GM12878 (cell line): ENCODE data around the gene MVP. TPM values are rescaled to one million over a fixed set of nuclear protein-coding genes. Genes with fewer than 3 reads are reported as not detected.
"Not testable (repeated sequence)": the region's sequence is repeated elsewhere in the genome, so short reads cannot be mapped to it uniquely, and the experiment has no call there.

Experiments used
- ATAC-seq: fragments of 200-7000 bp; cut with Tn5 transposase; 3 replicates; pipeline ENCODE4 v1.9.1; 2020; ENCODE audit warnings: mild to moderate bottlenecking, moderate library complexity
- BruUV-seq: library from RNA; stranded (reverse); fragments of 400-500 nt; replicated peaks from 2 replicates; lab custom pipeline; 2021; lab: Mats Ljungman, UMichigan
- CTCF ChIA-PET: fragments of 300-600 bp; sonication (Branson Sonifier 250); formaldehyde crosslinking; extraction: SDS; loops from one replicate; lab custom pipeline; 2021; ENCODE audit warnings: inconsistent platforms; lab: Yijun Ruan, JAX
- POLR2A ChIA-PET: fragments of 350-600 bp; formaldehyde crosslinking; extraction: SDS; loops from one replicate; lab custom pipeline; 2021; ENCODE audit warnings: inconsistent platforms; lab: Charles Lee
- RAD21 ChIA-PET: fragments of 300-600 bp; sonication (Branson Sonifier 250); formaldehyde crosslinking; loops from one replicate; lab custom pipeline; 2023; ENCODE audit warnings: antibody characterized with exemption; ENCODE audit not compliant: unreplicated experiment; lab: Charles Lee
- SMC1A ChIA-PET: fragments of 300-600 bp; sonication (Branson Sonifier 250); formaldehyde crosslinking; loops from one replicate; lab custom pipeline; 2023; ENCODE audit not compliant: unreplicated experiment, uncharacterized antibody; lab: Charles Lee
- DNase-seq: peaks from one replicate; pipeline ENCODE4 v3.0.0-alpha.2; 2011; ENCODE audit warnings: low read depth, low spot score
- FAIRE-seq: peaks from 3 replicates; lab custom pipeline; 2011; peaks lifted over from hg19 to GRCh38; lab: Jason Lieb, UNC
- H2AFZ ChIP-seq: 2 replicates; pipeline ENCODE4 v1.6.0; 2011; ENCODE audit warnings: low read depth, low read length, control low read depth; ENCODE audit not compliant: control insufficient read depth
- H3K27ac ChIP-seq: 2 replicates; pipeline ENCODE4 v1.5.1; 2011; ENCODE audit warnings: control low read depth; ENCODE audit not compliant: control insufficient read depth, insufficient read depth
- H3K27me3 ChIP-seq, 2 experiments: replicated peaks in 1 of 2; 2 replicates each; pipeline versions ENCODE4 v1.6.0 to v1.6.1; 2011; ENCODE audit warnings: low read length in 1 of 2; ENCODE audit not compliant: control insufficient read depth in 2 of 2, insufficient read depth in 2 of 2
- H3K36me3 ChIP-seq, 2 experiments: 2 replicates each; pipeline ENCODE4 v1.5.1; 2011; ENCODE audit warnings: low read length in 1 of 2; ENCODE audit not compliant: control insufficient read depth in 2 of 2, insufficient read depth in 2 of 2
- H3K4me1 ChIP-seq: 2 replicates; pipeline ENCODE4 v1.6.1; 2011; ENCODE audit warnings: mild to moderate bottlenecking, low read length, moderate library complexity, mixed read lengths; ENCODE audit not compliant: control insufficient read depth, insufficient read depth
- H3K4me2 ChIP-seq: 2 replicates; pipeline ENCODE4 v1.6.0; 2011; ENCODE audit warnings: control low read depth; ENCODE audit not compliant: control insufficient read depth, insufficient read depth
- H3K4me3 ChIP-seq: fragments of 200-600 bp; sonication (generic); 2 replicates; pipeline ENCODE4 v1.5.1; 2016
- H3K79me2 ChIP-seq: 2 replicates; pipeline ENCODE4 v1.6.0; 2011; ENCODE audit warnings: low read length; ENCODE audit not compliant: control insufficient read depth, insufficient read depth
- H3K9ac ChIP-seq: 2 replicates; pipeline ENCODE4 v1.8.0; 2011; ENCODE audit warnings: low read length, control low read depth, mixed read lengths; ENCODE audit not compliant: control insufficient read depth, insufficient read depth
- H3K9me3 ChIP-seq: replicated peaks from 3 replicates; pipeline ENCODE4 v1.5.1; 2011; ENCODE audit warnings: mild to moderate bottlenecking, low read length; ENCODE audit not compliant: control insufficient read depth, insufficient read depth
- H4K20me1 ChIP-seq: 2 replicates; pipeline ENCODE4 v1.6.0; 2011; ENCODE audit not compliant: control insufficient read depth, insufficient read depth
- BHLHE40 ChIP-seq, 2 experiments: fragments of 450-650 bp in 1 of 2; IDR thresholded peaks; 2 replicates each; pipeline ENCODE4 v1.6.1; 2011 to 2017; ENCODE audit warnings: low read depth in 2 of 2, borderline replicate concordance in 1 of 2, improper control_type of control experiment in 1 of 2, low read length in 1 of 2, mild to moderate bottlenecking in 1 of 2
- LARP7 ChIP-seq: fragments of 450-650 bp; IDR thresholded peaks from 2 replicates; pipeline ENCODE4 v1.6.1; 2017; ENCODE audit warnings: mild to moderate bottlenecking
- SP1 ChIP-seq: IDR thresholded peaks from one replicate; pipeline ENCODE4 v1.6.1; 2011; ENCODE audit warnings: low read depth, low read length
- WGBS: methylation state at CpG from one replicate; pipeline ENCODE4 v1.1.6; 2016; ENCODE audit warnings: low lambda C conversion rate; ENCODE audit not compliant: insufficient replicate concordance, insufficient coverage; ENCODE audit errors: missing lambda C conversion rate; 5-methylcytosine and 5-hydroxymethylcytosine counted together
- in situ Hi-C: fragments of 300-500 bp; cut with MboI; formaldehyde crosslinking; loops from 9 replicates; pipeline ENCODE4 v1.14.3; 2018; ENCODE audit warnings: mixed read lengths
- intact Hi-C: fragments of 100-400 bp; cut with micrococcal nuclease; formaldehyde crosslinking; loops from one replicate; pipeline ENCODE4 v1.14.2; 2022; ENCODE audit not compliant: unreplicated experiment
- polyA plus RNA-seq, 11 experiments: library from polyadenylated mRNA; depleted of rRNA in 4 of 11; unstranded in 6 of 11; stranded (reverse) in 5 of 11; fragments of >200 nt; fragmentation: Nextera tagmentation in 4 of 11; fragmentation: Illumina TruSeq in 1 of 11; extraction: Ambion mirVana in 4 of 11; extraction: Trizol in 1 of 11; gene quantifications; 1 replicate in 1 of 11; 2 replicates in 10 of 11; pipeline versions ENCODE4 v1.2.1 to v1.2.3, GENCODE V29; 2011 to 2016; ENCODE audit warnings: inconsistent platforms in 2 of 11, missing spikeins in 2 of 11, low read depth in 1 of 11
- total RNA-seq, 4 experiments: library from RNA; depleted of rRNA in 3 of 4; stranded (reverse); fragments of >200 nt in 3 of 4; fragmentation: Illumina TruSeq in 1 of 4; extraction: Trizol in 1 of 4; gene quantifications; 2 replicates each; pipeline versions ENCODE4 v1.2.1 to v1.2.3, GENCODE V29; 2013 to 2021

Gene MVP
- total and polyA plus RNA-seq, 10 of the 15 experiments (the other 5 are each of a cell fraction or from before 2014, with no cell fraction given), result 0.98 to 74.2 (median 54.7) TPM

- TF ChIP-seq LARP7 (0 out of 2 replicates have a peak, but pooled peaks have one; percentile 19), SP1 (no peak), BHLHE40 (IDR thresholded peaks at IDR 0.05; ENCODE audit: borderline replicate concordance in 1 of 2, low read depth in 2 of 2, low read length in 1 of 2) (peak in 1 of 2 experiments; percentile 10; a peak in 1 of 4 replicates)
Observed at GRCh38 chr16:29784901-29785500, 35.3 kb upstream of the MVP start (continued).

- H4K20me1 ChIP-seq, H3K9ac ChIP-seq, H3K27ac ChIP-seq, H2AFZ ChIP-seq, H3K4me2 ChIP-seq, H3K4me3 ChIP-seq, H3K9me3 ChIP-seq, in situ Hi-C loops, BruUV-seq, RAD21 ChIA-PET, H3K36me3 ChIP-seq, FAIRE-seq, ATAC-seq, POLR2A ChIA-PET, intact Hi-C loops, H3K27me3 ChIP-seq, DNase-seq: not testable (repeated sequence)
- Histone ChIP-seq H3K79me2 (peaks cover 19% of the 10 kb centered on the region), H3K4me1 (peaks cover 13% of the 10 kb centered on the region)
- ChIA-PET SMC1A (interaction anchor here (0.7 to 1.2 kb wide), 2 partner anchors 32 to 62 kb away, joined by 4 to 5 read pairs; no protein-coding TSS in a partner anchor), CTCF (interaction anchor here (0.7 to 1.5 kb wide), 3 partner anchors 12 to 49 kb away, joined by 3 to 4 read pairs (median 3); no protein-coding TSS in a partner anchor)
- WGBS, result 52% methylated on average over 4 of the region's 4 CpGs
Observed at GRCh38 chr16:29787155-29787554, 33.1 kb upstream of the MVP start.
